Pancreas (tissue), 10 donors: ENCODE measurements around the gene C17orf114.
A peak's percentile ranks its signal among the peaks of the same experiment; 100 is the strongest.

ENCODE experiments used
- ATAC-seq, 4 donors: fragments of 200-7000 bp; cut with Tn5 transposase; one replicate each; pipeline versions ENCODE4 v1.8.0 to v1.9.1; 2020; ENCODE audit warnings: mild to moderate bottlenecking in 4 of 4, moderate library complexity in 4 of 4
- DNase-seq, 6 donors: peaks; one replicate each; pipeline ENCODE4 v3.0.0-alpha.2; 2020
- FAIRE-seq: peaks from 2 replicates; lab custom pipeline; 2012; peaks lifted over from hg19 to GRCh38; lab: Jason Lieb, UNC
- H3K27ac ChIP-seq, 4 donors: fragments of 200-600 bp; sonication (generic); 1 replicate in 3 of 4; 2 replicates in 1 of 4; pipeline versions ENCODE4 v1.5.0 to v1.8.0; 2020
- H3K27me3 ChIP-seq, 4 donors: fragments of 200-600 bp; one replicate each; pipeline ENCODE4 v1.8.0; 2021
- H3K36me3 ChIP-seq, 3 donors: fragments of 200-600 bp; sonication (generic) in 1 of 3; one replicate each; pipeline versions ENCODE4 v1.5.0 to v1.8.0; 2020 to 2021
- H3K4me1 ChIP-seq, 3 donors: fragments of 200-600 bp; one replicate each; pipeline ENCODE4 v1.8.0; 2021
- H3K4me3 ChIP-seq, 4 donors: fragments of 200-600 bp; sonication (generic) in 2 of 4; one replicate each; pipeline versions ENCODE4 v1.5.0 to v1.8.0; 2020 to 2021
- H3K9me3 ChIP-seq, 4 donors: fragments of 200-600 bp; one replicate each; pipeline ENCODE4 v1.8.0; 2021
- CTCF ChIP-seq, 4 donors: fragments of 200-600 bp; sonication (generic) in 3 of 4; IDR thresholded peaks; one replicate each; pipeline versions ENCODE4 v1.5.0 to v1.8.0; 2021; ENCODE audit warnings: antibody characterized with exemption in 4 of 4
- WGBS, 2 donors: extraction: QIAGEN DNeasy Blood & Tissue Kit; methylation state at CpG; one replicate each; pipeline ENCODE4 v1.1.7; 2013; 5-methylcytosine and 5-hydroxymethylcytosine counted together
- intact Hi-C, 3 donors: fragments of 100-400 bp; cut with DNase I; formaldehyde crosslinking; loops; one replicate each; pipeline versions ENCODE4 v1.11.1 to v1.14.2; 2022
- donor health status: healthy with polysubstance abuse.
- donor health status: DM: no; HTN: no; CAD: no; lungs with moderate emphysema.
- donor health status: DM: no; HTN: no; CAD: no.
- donor health status: control.
- donor health status: control.
- donor health status: Bipolar disorder and iron deficiency.
- donor health status: DM: yes; HTN: yes; CAD: no.
- donor health status: DM: no; HTN: no; CAD: no.
- donor health status: DM: no; HTN: no; CAD: no.
- donor health status: DM: yes; HTN: yes; CAD: no.

C17orf114 gene

DNA sequence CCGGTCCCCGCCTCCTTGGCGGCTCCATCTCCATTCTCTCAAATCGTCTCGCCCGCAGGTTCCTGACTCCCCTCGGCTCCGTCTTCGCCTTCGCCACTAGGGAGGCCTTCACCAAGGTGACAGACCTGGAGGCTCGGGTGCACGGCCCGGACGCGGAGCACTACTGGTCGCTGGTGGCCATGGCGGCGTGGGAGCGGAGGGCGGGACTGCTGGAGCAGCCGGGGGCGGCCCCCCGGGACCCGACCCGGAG lies 12.5 kb downstream of the C17orf114 start:
- H3K4me1 ChIP-seq = peaks cover 0 to 20% (median 4%) of the 10 kb centered on the region in 3 donors
- peak overlapping the region; percentile 53 to 71 (median 58) for H3K4me3 ChIP-seq
- H3K36me3 ChIP-seq = no peaks in the 10 kb centered on the region
- 0 to 1% methylated on average over 19 to 25 of the region's 25 CpGs for WGBS, 2 donors
- H3K27ac ChIP-seq = peak overlapping the region; percentile 93 to 98 (median 98)
- H3K9me3 ChIP-seq = no peaks in the 10 kb centered on the region
- H3K27me3 ChIP-seq = no peaks in the 10 kb centered on the region
- no peak for TF ChIP-seq CTCF (IDR thresholded peaks at IDR 0.05)
- FAIRE-seq (no peak), ATAC-seq (no peak), DNase-seq (no peak)
- intact Hi-C loops = loop anchor here in 2 of 3 donors (5.0 to 10.0 kb wide), 3 partner anchors 55 to 98 kb away; partner anchors contain the start of genes CXCL16 (in 1 of the 2), MED11 (in 1 of the 2) and ZMYND15 (in 1 of the 2)

- ATAC-seq (peak in 3 of 4 donors; percentile 0 to 3 (median 3)), DNase-seq (peak in 3 of 6 donors; percentile 42 to 78 (median 65)), FAIRE-seq (no peak)
- H3K36me3 ChIP-seq = no peaks in the 10 kb centered on the region
- peak within 1 kb of the TSS; percentile 53 to 71 (median 58) for H3K4me3 ChIP-seq
- no peaks in the 10 kb centered on the region for H3K9me3 ChIP-seq
- peaks cover 0 to 20% (median 4%) of the 10 kb centered on the region in 3 donors for H3K4me1 ChIP-seq
- 17 to 19% methylated on average over 59 to 62 of the region's 62 CpGs for WGBS, 2 donors
- TF ChIP-seq CTCF (IDR thresholded peaks at IDR 0.05) = no peak
- H3K27me3 ChIP-seq = peaks cover 0 to 3% (median 0%) of the 10 kb centered on the region in 4 donors
- intact Hi-C loops = loop anchor here in 2 of 3 donors (5.0 to 10.0 kb wide), 3 partner anchors 54 to 98 kb away; partner anchors contain the start of genes CXCL16 (in 1 of the 2), MED11 (in 1 of the 2) and ZMYND15 (in 1 of the 2)
- H3K27ac ChIP-seq = peak within 1 kb of the TSS; percentile 93 to 98 (median 98)
Observed at GRCh38 chr17:4788807-4789700, 13.1 kb downstream of the C17orf114 start, which contains the start of gene GLTPD2. GLTPD2 (plus strand) TSS chr17:4788964; CDS start chr17:4789012, 48 bp downstream.

- Histone ChIP-seq H3K36me3 (no peaks in the 10 kb centered on the region), H3K4me3 (peak overlapping the region in 1 of 4 donors; percentile 58), H3K27me3 (peaks cover 0 to 9% (median 0%) of the 10 kb centered on the region in 4 donors), H3K4me1 (peaks cover 0 to 20% (median 4%) of the 10 kb centered on the region in 3 donors), H3K27ac (no peak overlapping the region), H3K9me3 (no peaks in the 10 kb centered on the region)
- no peak for ATAC-seq
- peak in 1 of 6 donors; percentile 3 for DNase-seq
- no peak for FAIRE-seq
- TF ChIP-seq CTCF (IDR thresholded peaks at IDR 0.05) = no peak
- 79 to 81% methylated on average over 14 of the region's 14 CpGs for WGBS, 2 donors
- intact Hi-C loops = loop anchor here in 2 of 3 donors (5.0 to 10.0 kb wide), 3 partner anchors 53 to 99 kb away; partner anchors contain the start of genes CXCL16 (in 1 of the 2), MED11 (in 1 of the 2) and ZMYND15 (in 1 of the 2)
Observed at GRCh38 chr17:4788159-4788806, 13.8 kb downstream of the C17orf114 start.

DNA sequence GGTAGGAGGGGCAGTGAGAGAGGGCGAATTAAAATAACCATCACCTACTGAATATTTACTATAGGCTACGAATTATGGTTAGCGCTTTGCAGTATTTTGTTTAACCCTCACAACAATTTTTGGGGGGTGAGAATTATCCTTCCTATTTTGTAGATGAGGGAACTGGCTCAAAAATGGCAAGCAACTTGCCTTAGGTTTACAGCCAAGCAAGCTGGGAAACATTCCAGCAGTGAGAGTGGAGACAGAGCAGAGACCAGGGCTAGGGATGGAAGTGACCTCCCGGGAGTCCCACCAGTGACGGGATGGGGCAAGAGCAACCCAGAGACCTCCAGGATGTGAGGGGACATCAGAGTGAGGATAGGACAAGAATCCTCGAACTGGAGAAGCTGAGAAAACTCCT lies 15.6 kb downstream of the C17orf114 start:
- no peak for TF ChIP-seq CTCF (IDR thresholded peaks at IDR 0.05)
- WGBS, 2 donors = 22 to 24% methylated on average over 6 of the region's 6 CpGs
- no peak for FAIRE-seq
- Histone ChIP-seq H3K36me3 (no peaks in the 10 kb centered on the region), H3K4me3 (peak overlapping the region in 1 of 4 donors; percentile 22), H3K27me3 (peaks cover 0 to 16% (median 0%) of the 10 kb centered on the region in 4 donors), H3K9me3 (no peaks in the 10 kb centered on the region), H3K27ac (no peak overlapping the region), H3K4me1 (peaks cover 0 to 20% (median 4%) of the 10 kb centered on the region in 3 donors)
- ATAC-seq = no peak
- DNase-seq = peak in 1 of 6 donors; percentile 7
- intact Hi-C loops = loop anchor here in 2 of 3 donors (5.0 to 10.0 kb wide), 3 partner anchors 52 to 101 kb away; partner anchors contain the start of genes CXCL16 (in 1 of the 2), MED11 (in 1 of the 2) and ZMYND15 (in 1 of the 2)
